K562 (cell line): ENCODE data around the gene ZNF778. TPM values are rescaled to one million over a fixed set of nuclear protein-coding genes. Genes with fewer than 3 reads are reported as not detected.
A peak's percentile ranks its signal among the peaks of the same experiment; 100 is the strongest.
"Not testable (repeated sequence)": the region's sequence is repeated elsewhere in the genome, so short reads cannot be mapped to it uniquely, and the experiment has no call there.

Experiments used
- ATAC-seq: fragments of 200-7000 bp; cut with Tn5 transposase; 3 replicates; pipeline ENCODE4 v1.9.1; 2020; ENCODE audit warnings: moderate library complexity
- BruUV-seq: library from RNA; stranded (reverse); fragments of 400-500 nt; replicated peaks from 2 replicates; lab custom pipeline; 2021; lab: Mats Ljungman, UMichigan
- CTCF ChIA-PET: fragments of 300-600 bp; formaldehyde crosslinking; extraction: SDS; loops from one replicate; lab custom pipeline; 2021; ENCODE audit warnings: low intra/inter-chr PET ratio; lab: Yijun Ruan, JAX
- POLR2A ChIA-PET: fragments of 300-600, 350-650 bp; sonication (Branson Sonifier 250); formaldehyde crosslinking; extraction: SDS; loops from one replicate; lab custom pipeline; 2021; ENCODE audit warnings: antibody characterized with exemption, inconsistent platforms; lab: Yijun Ruan, JAX
- DNase-seq, 4 experiments: peaks; one replicate each; pipeline versions ENCODE4 v3.0.0 to v3.0.0-alpha.2; 2011 to 2018; ENCODE audit warnings: low spot score in 3 of 4, mixed read lengths in 3 of 4; ENCODE audit errors: extremely low read depth in 1 of 4
- FAIRE-seq: peaks from 2 replicates; lab custom pipeline; 2011; peaks lifted over from hg19 to GRCh38; lab: Jason Lieb, UNC
- H2AFZ ChIP-seq: 2 replicates; pipeline ENCODE4 v1.6.0; 2011; ENCODE audit warnings: low read depth, low read length, control low read depth, inconsistent platforms
- H3K27ac ChIP-seq: fragments of 200-600 bp; 3 replicates; pipeline ENCODE4 v1.8.0; 2011; ENCODE audit warnings: low read depth, mild to moderate bottlenecking, control low read depth, inconsistent platforms, low read length, moderate library complexity, mixed read lengths; ENCODE audit errors: extremely low read depth
- H3K27me3 ChIP-seq, 2 experiments: fragments of 300-600 bp in 1 of 2; 2 replicates in 1 of 2; 3 replicates in 1 of 2; pipeline versions ENCODE4 v1.6.0 to v1.8.0; 2011; ENCODE audit warnings: inconsistent platforms in 2 of 2, low read length in 2 of 2, mild to moderate bottlenecking in 1 of 2, mixed read lengths in 1 of 2, moderate library complexity in 1 of 2; ENCODE audit not compliant: control insufficient read depth in 2 of 2, insufficient read depth in 2 of 2
- H3K36me3 ChIP-seq: fragments of 300-600 bp; 3 replicates; pipeline ENCODE4 v1.8.0; 2011; ENCODE audit warnings: mild to moderate bottlenecking, low read length, inconsistent platforms; ENCODE audit not compliant: control insufficient read depth, insufficient read depth
- H3K4me1 ChIP-seq, 2 experiments: fragments of 200-600 bp in 1 of 2; replicated peaks in 1 of 2; 2 replicates in 1 of 2; 3 replicates in 1 of 2; pipeline versions ENCODE4 v1.5.1 to v1.8.0; 2011; ENCODE audit warnings: inconsistent platforms in 2 of 2, low read length in 2 of 2, mild to moderate bottlenecking in 1 of 2, mixed read lengths in 1 of 2, moderate library complexity in 1 of 2; ENCODE audit not compliant: control insufficient read depth in 2 of 2, insufficient read depth in 2 of 2
- H3K4me2 ChIP-seq: 2 replicates; pipeline ENCODE4 v1.6.1; 2011; ENCODE audit warnings: low read length, control low read depth, inconsistent platforms, mixed read lengths; ENCODE audit not compliant: insufficient read depth
- H3K4me3 ChIP-seq: fragments of 200-600 bp; sonication (generic), shearing (Covaris generic); 2 replicates; pipeline ENCODE4 v1.5.1; 2016; ENCODE audit warnings: control low read depth, inconsistent platforms
- H3K79me2 ChIP-seq: fragments of 200-600 bp; 3 replicates; pipeline ENCODE4 v1.8.0; 2011; ENCODE audit warnings: low read length, inconsistent platforms; ENCODE audit not compliant: control insufficient read depth, insufficient read depth
- H3K9ac ChIP-seq, 2 experiments: 2 replicates each; pipeline versions ENCODE4 v1.6.0 to v1.6.1; 2011; ENCODE audit warnings: low read depth in 2 of 2, low read length in 2 of 2, control low read depth in 1 of 2, inconsistent platforms in 1 of 2, mild to moderate bottlenecking in 1 of 2, mixed read lengths in 1 of 2; ENCODE audit not compliant: insufficient read depth in 1 of 2
- H3K9me1 ChIP-seq: one replicate; pipeline ENCODE4 v1.6.0; 2011; ENCODE audit warnings: inconsistent platforms, mild to moderate bottlenecking, low read length, moderate library complexity; ENCODE audit not compliant: control insufficient read depth, insufficient read depth
- H3K9me3 ChIP-seq: replicated peaks from 2 replicates; pipeline ENCODE4 v1.5.1; 2011; ENCODE audit warnings: low read depth, low read length, inconsistent platforms; ENCODE audit not compliant: control insufficient read depth, insufficient read depth
- H4K20me1 ChIP-seq: replicated peaks from 2 replicates; pipeline ENCODE4 v1.6.1; 2011; ENCODE audit warnings: low read length, inconsistent platforms, mixed read lengths; ENCODE audit not compliant: control insufficient read depth, insufficient read depth
- HMG20A ChIP-seq: fragments of 450-650 bp; formaldehyde crosslinking; conservative IDR thresholded peaks from 2 replicates; pipeline ENCODE4 v1.4.0; 2020; ENCODE audit warnings: mild to moderate bottlenecking, mixed read lengths
- HNRNPL ChIP-seq: fragments of 200-400 bp; formaldehyde crosslinking; IDR thresholded peaks from 2 replicates; pipeline ENCODE4 v1.6.1; 2017; ENCODE audit warnings: low read depth, mild to moderate bottlenecking, low read length
- KAT8 ChIP-seq: fragments of 450-650 bp; IDR thresholded peaks from 2 replicates; pipeline ENCODE4 v1.6.1; 2016; ENCODE audit warnings: low read depth, mild to moderate bottlenecking
- L3MBTL2 ChIP-seq: fragments of 450-650 bp; IDR thresholded peaks from 2 replicates; pipeline ENCODE4 v1.6.1; 2016; ENCODE audit warnings: mild to moderate bottlenecking, moderate library complexity
- MYNN ChIP-seq, 2 experiments: sonication (generic); formaldehyde crosslinking in 1 of 2; IDR thresholded peaks; 2 replicates each; pipeline versions ENCODE4 v1.5.0 to v1.6.1; 2016 to 2020; ENCODE audit warnings: antibody characterized with exemption in 1 of 2, missing genetic modification reagents in 1 of 2
- RBFOX2 ChIP-seq: fragments of 200-400 bp; formaldehyde crosslinking; IDR thresholded peaks from 2 replicates; pipeline ENCODE4 v1.6.1; 2017; ENCODE audit warnings: low read depth, mild to moderate bottlenecking, low read length, moderate library complexity
- RFX1 ChIP-seq: fragments of 450-650 bp; IDR thresholded peaks from 2 replicates; pipeline ENCODE4 v1.6.1; 2016; ENCODE audit warnings: mild to moderate bottlenecking, moderate library complexity
- SAFB2 ChIP-seq: fragments of 200-400 bp; formaldehyde crosslinking; IDR thresholded peaks from 2 replicates; pipeline ENCODE4 v1.6.1; 2018; ENCODE audit warnings: borderline replicate concordance, low read length, low read depth, moderate library complexity; ENCODE audit not compliant: severe bottlenecking
- WGBS: fragments of 100-300 bp; shearing (Covaris generic); methylation state at CpG from one replicate; pipeline ENCODE4 v1.1.6; 2016; ENCODE audit warnings: low coverage, mixed read lengths; ENCODE audit not compliant: insufficient coverage; ENCODE audit errors: missing lambda C conversion rate; 5-methylcytosine and 5-hydroxymethylcytosine counted together
- in situ Hi-C: fragments of 300-500 bp; cut with MboI; formaldehyde crosslinking; loops from 4 replicates; pipeline ENCODE4 v1.15.0; 2018; ENCODE audit warnings: inconsistent platforms, mixed read lengths
- intact Hi-C: fragments of 100-400 bp; cut with micrococcal nuclease; formaldehyde crosslinking; loops from 2 replicates; pipeline ENCODE4 v1.14.2; 2022
- polyA plus RNA-seq, 8 experiments: library from polyadenylated mRNA; depleted of rRNA in 4 of 8; stranded (reverse) in 5 of 8; unstranded in 3 of 8; fragments of >200 nt; fragmentation: Nextera tagmentation in 2 of 8; fragmentation: Illumina TruSeq in 1 of 8; extraction: Ambion mirVana in 2 of 8; extraction: Trizol in 1 of 8; gene quantifications; 2 replicates each; pipeline versions ENCODE4 v1.2.1 to v1.2.3, GENCODE V29; 2011 to 2014; ENCODE audit warnings: inconsistent platforms in 1 of 8, missing spikeins in 1 of 8
- total RNA-seq, 7 experiments: library from RNA; depleted of rRNA in 6 of 7; stranded (reverse); fragments of >200 nt in 6 of 7; fragmentation: Illumina TruSeq in 2 of 7; extraction: Trizol in 2 of 7; gene quantifications; 2 replicates each; pipeline versions ENCODE4 v1.2.1 to v1.2.3, GENCODE V29; 2011 to 2021; ENCODE audit warnings: low replicate concordance in 1 of 7
- TF ChIP-seq, protein P1 (sequence below), 2 experiments: IDR thresholded peaks; 2 replicates each; pipeline ENCODE4 v1.6.1; 2011; ENCODE audit warnings: borderline replicate concordance in 1 of 2, control low read depth in 1 of 2, low read depth in 1 of 2, low read length in 1 of 2, mild to moderate bottlenecking in 1 of 2, mixed read lengths in 1 of 2, moderate library complexity in 1 of 2; ENCODE audit not compliant: insufficient read depth in 1 of 2, insufficient read length in 1 of 2, poor library complexity in 1 of 2, severe bottlenecking in 1 of 2; ENCODE audit errors: extremely low read depth in 1 of 2

ZNF778 gene
- total and polyA plus RNA-seq, 9 of the 15 experiments (the other 6 are each of a cell fraction or from before 2014, with no cell fraction given), result 0.70 to 60.6 (median 7.5) TPM

DNA sequence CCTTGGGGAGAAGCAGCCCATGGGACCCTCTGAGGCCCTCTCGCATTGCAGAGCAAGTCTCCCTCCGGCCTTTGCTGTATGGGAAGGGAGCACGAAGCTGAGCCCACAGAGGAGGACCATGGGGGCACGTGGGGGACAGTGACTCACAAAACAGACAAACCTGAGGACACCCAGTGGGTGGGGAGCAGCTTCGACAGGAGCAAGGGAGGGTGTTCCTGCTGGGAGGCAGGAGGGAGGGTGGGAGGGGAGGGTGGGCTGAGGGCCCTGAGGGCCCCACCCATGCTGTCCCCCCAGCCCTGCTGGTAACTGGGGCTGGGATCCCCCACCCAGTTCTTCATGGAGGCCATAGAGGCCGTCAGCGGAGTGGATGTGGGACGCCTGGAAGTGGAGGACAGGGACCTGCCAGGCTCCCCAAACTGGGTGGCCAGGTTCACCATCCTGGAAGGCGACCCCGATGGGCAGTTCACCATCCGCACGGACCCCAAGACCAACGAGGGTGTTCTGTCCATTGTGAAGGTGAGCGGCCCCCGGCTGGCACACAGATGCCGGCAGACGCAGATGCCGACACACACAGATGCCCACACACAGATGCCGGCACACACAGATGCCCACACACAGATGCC, 29.6 kb upstream of the ZNF778 start (continued):
- TF ChIP-seq SAFB2, result no peak
- no peak for TF ChIP-seq KAT8
- TF ChIP-seq L3MBTL2, result peak; percentile 33; the same call in 1 of the 2 replicates
- no peak for TF ChIP-seq HMG20A (CRISPR knock-in tag)
- no peak for TF ChIP-seq RFX1
- TF ChIP-seq, protein P1, sequence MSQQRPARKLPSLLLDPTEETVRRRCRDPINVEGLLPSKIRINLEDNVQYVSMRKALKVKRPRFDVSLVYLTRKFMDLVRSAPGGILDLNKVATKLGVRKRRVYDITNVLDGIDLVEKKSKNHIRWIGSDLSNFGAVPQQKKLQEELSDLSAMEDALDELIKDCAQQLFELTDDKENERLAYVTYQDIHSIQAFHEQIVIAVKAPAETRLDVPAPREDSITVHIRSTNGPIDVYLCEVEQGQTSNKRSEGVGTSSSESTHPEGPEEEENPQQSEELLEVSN (IDR thresholded peaks at IDR 0.05; ENCODE audit: borderline replicate concordance in 1 of 2, extremely low read depth in 1 of 2, insufficient read depth in 1 of 2, insufficient read length in 1 of 2, low read depth in 1 of 2, low read length in 1 of 2, poor library complexity in 1 of 2, severe bottlenecking in 1 of 2), result peak in 1 of 2 experiments; percentile 63

- BruUV-seq; H3K9me1 ChIP-seq; FAIRE-seq; POLR2A ChIA-PET; H3K79me2 ChIP-seq; H3K4me3 ChIP-seq; H3K36me3 ChIP-seq; H2AFZ ChIP-seq; intact Hi-C loops; CTCF ChIA-PET; H3K27ac ChIP-seq; H3K9ac ChIP-seq; DNase-seq; H3K9me3 ChIP-seq; H4K20me1 ChIP-seq; in situ Hi-C loops; ATAC-seq; H3K4me2 ChIP-seq; TF ChIP-seq MYNN (CRISPR knock-in tag; IDR thresholded peaks at IDR 0.05): not testable (repeated sequence)
- WGBS, result 67% methylated on average over 16 of the region's 25 CpGs
- peaks cover 0 to 22% of the 10 kb centered on the region in 2 experiments; a peak in 2 of 5 replicates for H3K27me3 ChIP-seq
- TF ChIP-seq MYNN (IDR thresholded peaks at IDR 0.05) (peak; percentile 15; the same call in 1 of the 2 replicates), RBFOX2 (0 out of 2 replicates have a peak, but pooled peaks have one; percentile 30), HNRNPL (peak; percentile 92)
- peaks cover 0 to 61% of the 10 kb centered on the region in 2 experiments; a peak in 4 of 5 replicates for H3K4me1 ChIP-seq
These were observed 28.8 kb upstream of the ZNF778 start for GRCh38 chr16:89188471-89189357.
